Ectodermal cell (in vitro differentiated cells): ENCODE results near the gene ANKRD36.
"Not testable (repeated sequence)": the region's sequence is repeated elsewhere in the genome, so short reads cannot be mapped to it uniquely, and the experiment has no call there.

Experiments used
- H3K27ac ChIP-seq: 2 replicates; pipeline ENCODE4 v1.7.0; 2013; ENCODE audit warnings: mild to moderate bottlenecking, low read depth, low read length; ENCODE audit not compliant: insufficient read depth, poor library complexity, severe bottlenecking
- H3K27me3 ChIP-seq: 2 replicates; pipeline ENCODE4 v1.7.0; 2013; ENCODE audit warnings: mild to moderate bottlenecking, low read length; ENCODE audit not compliant: insufficient read depth, control insufficient read depth, poor library complexity, severe bottlenecking
- H3K36me3 ChIP-seq: one replicate; pipeline ENCODE4 v1.7.0; 2013; ENCODE audit warnings: low read length; ENCODE audit not compliant: control insufficient read depth, insufficient read depth
- H3K4me1 ChIP-seq: one replicate; pipeline ENCODE4 v1.7.0; 2013; ENCODE audit warnings: low read length; ENCODE audit not compliant: control insufficient read depth, insufficient read depth
- H3K4me3 ChIP-seq: 2 replicates; pipeline ENCODE4 v1.7.0; 2013; ENCODE audit warnings: low read depth, low read length, control low read depth; ENCODE audit not compliant: insufficient read depth
- H3K9me3 ChIP-seq: 2 replicates; pipeline ENCODE4 v1.7.0; 2013; ENCODE audit warnings: mild to moderate bottlenecking, low read length, moderate library complexity; ENCODE audit not compliant: control insufficient read depth
- WGBS, 2 experiments: methylation state at CpG; one replicate each; pipeline ENCODE4 v1.1.7; 2013; ENCODE audit warnings: missing lambda C conversion rate in 2 of 2; 5-methylcytosine and 5-hydroxymethylcytosine counted together

Gene ANKRD36

DNA sequence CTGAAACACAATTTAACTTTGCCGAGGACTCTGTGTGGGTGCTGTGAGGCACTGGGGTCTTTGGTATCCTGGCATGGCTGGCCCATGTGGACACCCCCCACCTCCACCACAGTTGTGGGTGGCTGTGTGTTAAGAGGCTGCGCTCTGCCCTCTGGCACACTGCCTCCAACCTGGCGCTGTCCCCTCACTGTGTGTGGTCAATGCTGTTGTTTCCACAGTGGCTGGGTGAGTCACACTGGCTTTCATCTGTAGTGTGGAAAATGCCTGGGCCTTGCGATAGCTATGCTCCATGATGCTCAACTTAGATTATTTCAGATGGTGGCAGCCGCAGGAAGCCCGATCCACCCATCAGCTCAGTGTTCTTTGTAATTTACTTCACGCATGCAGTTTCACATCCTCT, 27.9 kb upstream of the ANKRD36 start:
- WGBS, 2 experiments: 100% methylated on average over 1 of the region's 7 CpGs
- not testable (repeated sequence) for H3K36me3 ChIP-seq, H3K9me3 ChIP-seq, H3K27me3 ChIP-seq, H3K27ac ChIP-seq, H3K4me3 ChIP-seq, H3K4me1 ChIP-seq

DNA sequence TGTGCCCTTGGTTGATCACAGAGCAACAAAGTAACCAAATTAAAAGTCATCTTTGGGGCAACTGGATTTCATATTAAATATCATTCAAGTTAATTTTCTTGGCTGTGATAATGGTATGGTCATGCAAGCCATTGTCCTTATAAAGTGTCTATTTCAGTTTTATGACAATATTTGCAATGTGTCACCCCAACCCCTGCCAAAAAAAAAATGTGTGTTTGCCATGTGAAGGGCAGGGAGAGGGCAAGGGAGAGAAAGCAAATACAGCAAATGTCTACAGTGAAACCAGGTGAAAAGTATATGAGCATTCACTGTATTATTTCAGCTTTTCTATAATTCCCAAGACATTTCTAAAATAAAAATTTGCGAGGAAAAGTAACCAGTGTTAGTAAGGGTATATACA, 24.2 kb upstream of the ANKRD36 start:
- H3K36me3 ChIP-seq, H3K27ac ChIP-seq, H3K4me3 ChIP-seq, H3K9me3 ChIP-seq, H3K27me3 ChIP-seq, H3K4me1 ChIP-seq: not testable (repeated sequence)
- no CpG with 5 or more reads among the region's 1 CpG for WGBS, 2 experiments

DNA sequence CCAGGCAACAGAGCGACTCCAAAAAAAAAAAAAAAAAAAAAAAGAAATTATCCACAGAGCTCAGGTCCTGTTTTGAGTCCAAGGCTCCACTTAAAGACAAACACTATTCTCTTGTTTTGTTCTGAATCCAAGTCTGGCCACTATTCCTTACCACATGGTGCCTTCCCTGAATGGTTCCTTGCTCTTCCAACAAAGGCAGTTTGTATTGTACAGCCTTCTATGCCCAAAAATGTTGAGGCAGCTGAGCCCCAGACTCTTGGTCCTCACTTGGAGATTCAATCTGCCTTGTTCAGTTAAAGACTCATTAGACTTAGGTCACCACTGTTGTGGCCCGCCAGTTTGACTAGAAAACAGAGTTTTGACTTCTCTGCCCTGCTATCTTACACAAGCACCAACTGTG, 20.0 kb upstream of the ANKRD36 start:
- H3K4me3 ChIP-seq, H3K27ac ChIP-seq, H3K4me1 ChIP-seq, H3K36me3 ChIP-seq, H3K9me3 ChIP-seq: not testable (repeated sequence)
- peaks cover 11% of the 10 kb centered on the region for H3K27me3 ChIP-seq
- WGBS, 2 experiments: 94 to 100% methylated on average over 2 of the region's 2 CpGs

DNA sequence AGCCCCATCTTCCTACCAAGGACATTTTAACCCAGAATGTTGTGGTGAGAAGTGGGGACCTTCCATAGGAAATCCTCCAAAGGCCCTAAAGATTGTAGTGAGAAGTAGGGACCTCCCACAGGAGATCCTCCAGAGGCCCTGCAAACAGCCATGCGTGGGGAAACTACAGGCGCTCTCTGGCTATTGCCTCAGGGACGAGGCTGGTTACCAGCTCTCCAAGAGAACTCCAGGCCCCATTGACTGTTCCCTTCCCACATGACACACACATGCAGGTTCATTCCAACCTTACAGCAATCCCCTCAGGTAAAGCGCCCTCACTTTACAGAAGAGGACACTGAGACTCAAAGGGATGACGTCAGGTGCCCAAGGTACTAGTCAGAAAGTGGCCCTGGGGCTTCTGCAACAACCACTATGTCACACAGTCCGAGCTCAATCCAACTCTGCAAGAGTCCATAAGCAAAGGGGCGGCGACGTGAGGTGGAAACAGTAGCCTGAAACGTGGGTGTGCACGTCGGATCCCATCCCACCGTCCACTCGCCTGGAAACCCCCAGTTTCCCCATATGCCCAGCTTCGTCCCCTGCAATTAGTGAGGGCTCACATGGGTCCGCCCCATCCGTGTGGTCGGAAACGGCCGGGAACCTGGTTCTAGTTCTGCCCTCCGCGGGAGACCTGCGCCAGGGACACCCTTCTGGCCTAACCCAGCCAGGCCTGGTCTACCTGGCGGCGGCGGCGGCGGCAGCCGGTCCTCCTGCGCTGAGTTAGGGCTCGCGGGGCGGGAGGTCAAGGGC, 18.8 kb upstream of the ANKRD36 start:
- H3K9me3 ChIP-seq, H3K4me1 ChIP-seq, H3K36me3 ChIP-seq, H3K27ac ChIP-seq: not testable (repeated sequence)
- 51 to 61% methylated on average over 3 of the region's 33 CpGs for WGBS, 2 experiments
- Histone ChIP-seq H3K27me3 (peaks cover 11% of the 10 kb centered on the region), H3K4me3 (peak overlapping the region; percentile 32)

DNA sequence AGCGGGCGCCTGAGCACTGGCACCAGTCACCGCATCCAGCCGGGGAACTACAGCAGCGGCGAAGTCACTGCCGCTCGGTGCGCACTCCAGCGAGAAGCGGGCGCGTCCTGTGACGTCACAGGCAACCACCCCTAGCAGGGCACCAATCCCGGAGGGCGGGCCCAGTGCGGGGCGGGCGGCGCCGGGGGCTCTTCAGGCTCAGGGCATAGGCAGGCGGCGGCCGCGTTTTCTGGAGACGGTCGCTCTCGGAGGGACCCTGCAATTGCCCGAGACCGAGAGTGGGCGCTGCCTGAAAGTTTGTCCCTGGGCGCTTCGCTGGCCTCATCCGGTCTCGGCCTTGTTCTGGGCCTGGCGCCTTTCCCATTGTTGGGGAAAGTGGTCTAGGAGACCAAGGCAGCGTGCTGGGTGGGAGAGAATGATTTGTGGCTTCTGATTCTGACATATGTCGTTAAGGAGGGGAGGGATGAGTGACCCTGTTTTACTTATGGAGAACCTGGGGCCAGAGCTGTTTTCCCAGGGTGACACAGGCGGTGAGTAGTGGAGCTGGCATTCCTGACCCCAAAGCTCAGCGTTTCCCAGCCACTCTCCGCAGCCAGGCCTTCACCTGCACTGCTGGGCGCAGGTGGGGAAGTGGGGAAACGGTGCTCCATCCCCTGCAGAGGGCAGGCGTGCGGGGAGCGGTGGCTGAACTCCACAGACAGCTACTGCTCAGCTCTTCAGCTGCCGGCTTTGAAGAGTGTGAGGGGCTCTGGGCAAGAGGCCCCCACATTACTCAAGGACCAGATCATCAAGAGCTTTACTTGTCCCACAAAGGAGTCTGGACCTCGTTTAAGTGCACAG, 18.0 kb upstream of the ANKRD36 start, which contains the start of gene FAHD2B:
TSS of gene FAHD2B (minus strand) at position 111 of the 840 bp plus-strand sequence. CDS start 3,176 bp downstream, outside the sequence.
- not testable (repeated sequence) for H3K36me3 ChIP-seq, H3K27ac ChIP-seq, H3K4me1 ChIP-seq, H3K9me3 ChIP-seq
- 4% methylated on average over 32 to 35 of the region's 48 CpGs for WGBS, 2 experiments
- Histone ChIP-seq H3K27me3 (peaks cover 11% of the 10 kb centered on the region), H3K4me3 (peak within 1 kb of the TSS; percentile 32)

DNA sequence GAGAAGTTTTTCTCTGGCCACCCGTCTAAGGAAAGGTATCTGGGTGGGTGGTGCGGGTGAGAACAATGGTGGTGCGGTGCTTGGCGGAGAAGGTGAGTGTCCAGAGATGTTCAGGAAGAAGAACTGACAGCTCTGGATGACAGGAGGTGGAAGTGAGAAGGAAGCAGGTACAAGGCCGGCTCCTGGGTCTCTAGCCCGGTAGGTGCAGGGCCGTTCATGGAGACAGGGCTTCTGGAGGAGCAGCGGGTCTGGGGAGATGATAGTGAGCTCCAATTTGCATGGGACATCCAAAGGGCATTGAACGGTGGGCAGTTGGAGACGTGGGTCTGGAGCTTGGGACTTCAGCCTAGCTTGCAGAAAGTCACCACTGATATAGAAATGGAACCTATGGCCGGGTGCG, 17.3 kb upstream of the ANKRD36 start:
- no peak overlapping the region for H3K27ac ChIP-seq
- H3K9me3 ChIP-seq: no peaks in the 10 kb centered on the region
- peak overlapping the region; percentile 32 for H3K4me3 ChIP-seq
- WGBS, 2 experiments: 81 to 83% methylated on average over 12 of the region's 12 CpGs
- no peaks in the 10 kb centered on the region for H3K36me3 ChIP-seq
- peaks cover 11% of the 10 kb centered on the region for H3K27me3 ChIP-seq
- no peaks in the 10 kb centered on the region for H3K4me1 ChIP-seq

DNA sequence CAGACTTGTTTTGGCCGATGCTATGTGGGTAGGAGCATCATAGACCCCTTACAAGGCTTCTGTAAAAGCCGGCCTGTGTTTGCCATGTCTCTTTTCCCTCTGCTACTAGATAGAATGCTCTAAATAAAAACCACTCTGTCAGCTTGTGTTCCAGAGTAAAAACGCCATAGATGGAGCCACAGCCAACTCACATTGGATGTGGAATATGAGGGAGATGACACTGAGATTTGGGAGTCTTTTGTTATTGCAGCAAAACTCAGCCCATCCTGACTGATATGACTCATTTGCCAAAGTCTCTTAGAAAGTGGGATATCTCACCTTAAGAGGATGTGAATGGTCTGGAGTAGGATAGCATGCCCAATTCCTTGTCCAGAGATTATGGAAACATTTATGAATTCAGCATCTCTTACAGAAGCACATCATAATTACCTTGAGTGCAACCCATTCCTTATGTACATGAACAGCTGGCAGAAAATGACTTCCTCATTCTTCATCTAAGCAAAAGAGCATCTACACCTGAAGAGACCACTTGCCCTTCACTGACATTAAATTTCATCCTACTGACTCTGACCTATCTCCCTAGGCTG, 14.1 kb upstream of the ANKRD36 start:
- WGBS, 2 experiments: 77 to 79% methylated on average over 3 of the region's 3 CpGs
- H3K4me1 ChIP-seq, H3K9me3 ChIP-seq, H3K36me3 ChIP-seq, H3K27ac ChIP-seq, H3K4me3 ChIP-seq: not testable (repeated sequence)
- H3K27me3 ChIP-seq: peaks cover 11% of the 10 kb centered on the region

DNA sequence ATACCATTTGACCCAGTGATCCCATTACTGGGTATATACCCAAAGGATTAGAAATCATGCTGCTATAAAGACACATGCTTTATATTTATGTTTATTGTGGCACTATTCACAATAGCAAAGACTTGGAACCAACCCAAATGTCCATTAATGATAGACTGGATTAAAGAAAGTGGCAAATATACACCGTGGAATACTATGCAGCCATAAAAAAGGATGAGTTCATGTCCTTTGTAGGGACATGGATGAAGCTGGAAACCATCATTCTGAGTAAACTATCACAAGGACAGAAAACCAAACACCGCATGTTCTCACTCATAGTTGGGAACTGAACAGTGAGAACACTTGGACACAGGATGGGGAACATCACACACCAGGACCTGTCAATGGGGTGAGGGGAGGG, 6.1 kb upstream of the ANKRD36 start:
- not testable (repeated sequence) for H3K36me3 ChIP-seq, H3K4me1 ChIP-seq, H3K9me3 ChIP-seq, H3K4me3 ChIP-seq, H3K27ac ChIP-seq, H3K27me3 ChIP-seq
- WGBS, 2 experiments: 75 to 91% methylated on average over 2 of the region's 2 CpGs

DNA sequence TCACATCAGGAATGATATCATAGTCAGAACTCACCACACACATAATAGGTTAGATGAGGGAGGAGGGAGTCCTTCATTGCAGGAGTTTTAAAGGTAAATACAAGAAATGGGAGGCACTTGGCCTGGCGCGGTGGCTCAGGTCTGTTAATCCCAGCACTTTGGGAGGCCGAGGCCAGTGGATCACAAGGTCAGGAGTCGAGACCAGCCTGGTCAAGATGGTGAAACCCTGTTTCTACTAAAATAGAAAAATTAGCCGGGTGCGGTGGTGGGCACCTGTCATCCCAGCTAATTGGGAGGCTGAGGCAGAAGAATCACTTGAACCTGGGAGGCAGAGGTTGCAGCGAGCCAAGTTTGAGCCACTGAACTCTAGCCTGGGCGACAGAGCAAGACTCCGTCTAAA, 1.7 kb upstream of the ANKRD36 start:
- not testable (repeated sequence) for H3K27me3 ChIP-seq, H3K27ac ChIP-seq, H3K4me3 ChIP-seq, H3K36me3 ChIP-seq, H3K9me3 ChIP-seq, H3K4me1 ChIP-seq
- 92 to 93% methylated on average over 9 of the region's 9 CpGs for WGBS, 2 experiments

DNA sequence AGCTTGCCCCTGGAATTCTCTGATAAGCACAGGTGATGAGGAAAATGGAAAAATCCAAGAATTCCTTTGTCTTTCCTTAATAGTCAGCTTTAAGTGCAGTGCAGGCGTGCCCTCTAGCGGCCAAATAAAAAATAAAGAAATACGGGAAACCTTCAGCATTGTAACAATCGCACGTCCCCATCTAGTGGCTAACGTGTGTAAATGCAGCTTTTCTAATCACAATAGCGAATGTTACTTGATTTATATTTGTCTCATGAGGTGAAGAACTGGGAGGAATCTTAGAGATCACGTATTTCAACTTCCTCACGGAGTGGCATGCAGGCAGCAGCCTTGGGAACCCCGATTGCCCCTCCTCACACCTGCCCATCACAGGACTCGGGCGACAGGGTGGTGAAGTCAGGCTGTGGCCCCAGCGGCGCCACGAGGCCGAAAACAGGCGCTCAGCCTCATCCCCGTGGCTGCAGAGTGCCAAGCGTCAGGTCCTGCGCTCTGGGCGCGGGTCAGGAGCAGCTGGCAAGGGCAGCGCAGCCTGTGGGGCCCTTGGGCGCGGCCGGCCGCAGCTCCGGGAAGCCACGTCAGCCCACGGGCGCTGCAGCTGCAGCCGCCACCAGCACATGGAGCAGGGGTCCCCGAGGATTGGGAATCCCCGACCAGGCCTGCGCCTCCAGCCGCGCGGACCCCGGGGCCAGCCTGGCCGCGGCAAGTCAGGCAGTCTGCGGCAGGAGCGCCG, 468 bp upstream of the ANKRD36 start:
- H3K4me3 ChIP-seq: peak overlapping the region; percentile 57
- H3K36me3 ChIP-seq, H3K4me1 ChIP-seq, H3K9me3 ChIP-seq, H3K27me3 ChIP-seq: not testable (repeated sequence)
- peak overlapping the region; percentile 36 for H3K27ac ChIP-seq
- 0 to 1% methylated on average over 36 to 41 of the region's 44 CpGs for WGBS, 2 experiments
